NCI-H2081 treated with DMSO at 0.1 percent for 48 hours (cell line): Measurements from ENCODE around the gene POC1B.

Experiments
- DNase-seq: peaks from one replicate; lab custom pipeline; 2025; lab: John Stamatoyannopoulos, UW

POC1B gene

GRCh38 chr12:89418228-89418910 lies 107.5 kb downstream of the POC1B start:
- DNase-seq, result no peak

GRCh38 chr12:89417246-89417977 lies 108.4 kb downstream of the POC1B start:
- DNase-seq, result no peak

DNA sequence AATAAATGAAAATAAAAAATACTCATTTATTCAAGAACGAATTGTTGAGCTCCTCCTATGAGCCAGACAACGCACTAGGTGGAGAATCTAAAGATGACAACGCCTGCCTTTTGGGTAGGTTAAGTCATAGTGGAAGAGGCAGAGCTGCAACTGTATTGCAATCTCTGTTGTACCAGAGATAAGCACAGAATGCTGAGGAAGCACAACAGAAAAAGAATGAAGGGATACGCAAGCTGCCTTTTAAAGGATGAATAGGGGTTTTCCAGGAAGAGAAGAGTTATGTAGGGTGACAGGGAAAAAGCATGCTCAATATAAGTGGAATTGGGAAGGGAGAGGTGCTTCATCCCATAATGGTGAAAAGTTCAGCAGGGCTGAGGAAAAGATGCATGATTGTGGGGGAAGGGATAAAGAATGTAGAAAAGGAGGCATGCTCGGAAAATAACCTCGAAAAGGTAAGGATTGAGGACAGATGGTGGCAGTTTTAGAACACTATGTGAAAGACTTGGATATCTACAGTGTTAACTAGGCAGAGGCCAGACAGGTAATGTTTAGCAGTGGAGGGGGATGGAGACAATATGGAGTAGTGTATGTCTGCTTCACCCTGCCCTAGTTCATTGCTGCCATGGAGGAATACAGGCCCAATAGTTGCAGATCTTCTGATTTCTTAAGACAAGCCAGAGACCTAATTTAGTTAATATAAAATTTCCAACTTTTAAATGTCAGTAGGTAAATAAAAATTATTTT lies 109.6 kb downstream of the POC1B start:
- DNase-seq, result no peak

GRCh38 chr12:89414851-89415250 lies 111.0 kb downstream of the POC1B start:
- no peak for DNase-seq

GRCh38 chr12:89414322-89414721 lies 111.5 kb downstream of the POC1B start:
- DNase-seq, result no peak

GRCh38 chr12:89413234-89413633 lies 112.6 kb downstream of the POC1B start:
- no peak for DNase-seq

GRCh38 chr12:89412665-89413064 lies 113.2 kb downstream of the POC1B start:
- DNase-seq, result no peak

GRCh38 chr12:89411846-89412245 lies 114.0 kb downstream of the POC1B start:
- no peak for DNase-seq

DNA sequence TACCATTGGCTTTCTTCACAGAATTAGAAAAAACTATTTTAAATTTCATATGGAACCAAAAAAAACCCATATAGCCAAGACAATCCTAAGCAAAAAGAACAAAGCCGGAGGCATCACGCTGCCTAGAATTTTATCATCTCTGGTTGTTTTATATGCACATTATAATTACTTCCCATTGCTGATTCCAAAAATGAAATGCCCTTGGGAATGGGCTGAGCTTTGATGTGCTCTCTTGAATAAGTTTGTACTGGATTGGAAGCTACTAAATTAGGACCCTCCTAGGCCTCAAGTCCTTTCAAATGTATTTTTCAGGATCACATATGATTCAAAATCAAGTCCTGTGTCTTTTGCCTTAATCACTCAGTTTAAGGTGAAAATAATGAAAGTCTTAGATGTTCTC lies 114.6 kb downstream of the POC1B start:
- no peak for DNase-seq

DNA sequence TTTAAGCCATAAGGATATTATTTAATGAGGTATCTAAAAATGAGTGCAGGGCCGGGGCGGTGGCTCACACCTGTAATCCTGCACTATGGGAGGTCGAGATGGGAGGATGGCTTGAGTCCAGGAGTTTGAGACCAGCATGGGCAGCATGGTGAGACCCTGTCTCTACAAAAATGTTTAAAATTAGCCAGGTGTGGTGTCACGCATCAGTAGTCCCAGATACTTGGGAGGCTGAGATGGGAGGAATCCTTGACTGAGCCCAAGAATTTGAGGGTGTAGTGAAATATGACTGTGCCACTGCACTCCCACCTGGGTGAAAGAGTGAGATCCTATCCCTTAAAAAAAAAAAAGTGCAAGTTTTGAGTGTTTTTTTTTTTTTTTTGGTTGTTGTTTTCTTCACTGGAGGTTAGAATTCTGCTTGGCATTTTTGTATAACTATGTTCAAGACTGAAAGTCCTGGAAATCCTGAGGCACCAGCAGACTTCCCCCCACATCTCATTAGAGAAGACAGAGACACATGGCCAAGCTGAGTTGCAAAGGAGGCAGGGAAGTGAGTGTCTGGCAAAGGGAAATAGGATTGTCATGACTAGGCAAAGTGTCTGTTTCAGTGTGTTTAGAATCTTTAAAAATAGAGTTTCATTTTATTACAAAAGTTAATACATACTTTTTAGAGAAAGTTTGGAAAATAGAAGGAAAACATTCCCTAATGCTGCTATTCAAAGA lies 120.1 kb downstream of the POC1B start:
- no peak for DNase-seq

- DNase-seq, result no peak
Measured at GRCh38 chr12:89401433-89402058, 124.3 kb downstream of the POC1B start.

- no peak for DNase-seq
Measured at GRCh38 chr12:89400415-89400814, 125.4 kb downstream of the POC1B start.

DNA sequence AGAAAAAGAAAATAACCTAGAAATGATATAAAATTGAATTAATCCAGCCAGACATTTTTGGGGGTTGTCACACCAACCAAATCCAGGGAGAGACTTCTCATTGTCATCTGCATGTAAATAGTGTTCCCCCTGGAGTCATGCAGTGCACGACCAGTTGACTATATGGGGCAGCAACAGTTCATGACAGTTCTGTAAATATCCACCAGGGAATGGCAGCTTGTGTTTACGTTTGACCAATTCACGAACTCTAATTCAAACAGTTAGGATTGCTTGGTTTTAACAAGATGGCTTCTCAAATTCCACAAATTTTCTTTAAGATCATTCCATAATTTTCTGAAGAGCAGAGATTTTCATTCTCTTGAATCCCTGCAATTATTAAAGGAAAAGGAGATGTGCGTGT lies 130.1 kb downstream of the POC1B start:
- DNase-seq, result no peak

DNA sequence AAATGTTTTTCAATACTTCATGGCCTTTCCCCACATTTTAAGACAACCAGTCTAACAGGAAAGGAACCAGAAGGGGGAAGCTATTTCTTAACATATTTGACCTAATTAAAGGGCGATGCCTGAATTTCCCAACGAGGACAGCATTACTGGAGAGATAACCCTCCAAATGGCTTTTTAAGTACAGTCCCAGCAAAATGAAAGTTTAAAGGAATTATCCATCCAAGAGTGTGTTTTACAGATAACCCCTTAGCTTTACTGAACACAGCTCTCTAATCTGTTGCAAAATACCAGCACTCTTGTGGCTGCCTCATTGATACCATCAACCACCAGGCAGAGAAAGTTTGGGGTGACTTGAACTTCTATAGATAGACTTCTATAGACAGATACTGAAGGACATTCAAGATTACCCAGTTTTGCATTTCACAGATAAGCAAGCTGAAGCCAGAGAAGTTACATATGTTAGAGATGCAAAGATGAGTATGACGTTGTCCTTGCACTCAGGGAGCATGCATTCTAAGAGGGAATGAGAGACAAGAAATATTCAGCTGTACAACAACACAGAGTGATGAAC lies 132.2 kb downstream of the POC1B start:
- no peak for DNase-seq

- DNase-seq, result no peak
Measured at GRCh38 chr12:89392391-89392790, 133.5 kb downstream of the POC1B start.

DNA sequence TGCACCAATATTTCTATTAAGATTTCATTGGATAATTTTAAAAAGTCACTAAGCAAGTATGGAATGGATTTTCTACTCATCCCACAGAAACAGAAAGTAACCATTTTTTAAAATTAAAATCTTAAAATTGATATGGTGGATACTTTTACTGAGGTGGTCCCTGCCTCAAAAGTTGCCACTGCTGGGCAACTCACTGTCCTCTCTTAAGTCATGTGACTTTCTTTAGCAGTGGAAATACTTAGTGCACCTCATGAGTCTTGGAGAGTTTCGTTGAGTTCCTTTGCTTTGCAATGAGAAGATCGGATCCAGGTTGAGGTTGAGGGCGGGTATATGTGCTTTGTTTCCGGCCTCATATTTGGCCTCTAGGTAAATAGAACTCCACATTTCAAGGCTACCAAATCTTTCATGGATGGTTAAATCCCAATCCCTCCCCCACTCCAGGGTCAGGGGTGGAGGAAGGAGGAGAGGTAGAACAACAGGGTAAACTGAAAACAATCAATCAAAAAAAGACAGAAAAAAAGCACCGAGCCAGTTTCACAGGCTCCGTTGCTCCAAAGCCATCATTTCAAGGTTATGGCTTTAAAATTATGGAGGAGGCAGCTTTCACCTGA lies 134.0 kb downstream of the POC1B start:
- DNase-seq, result no peak

GRCh38 chr12:89390802-89391673 lies 134.8 kb downstream of the POC1B start:
- no peak for DNase-seq

GRCh38 chr12:89389755-89390661 lies 135.8 kb downstream of the POC1B start:
- no peak for DNase-seq

GRCh38 chr12:89386138-89386537 lies 139.7 kb downstream of the POC1B start:
- no peak for DNase-seq
